MM.1S (cell line): ENCODE results near the gene APBA1.

Experiments used
- EZH2 ChIP-seq: fragments of 300-600 bp; sonication (generic); optimal IDR thresholded peaks from 2 replicates; pipeline ENCODE3; 2017; ENCODE audit warnings: low read depth, mild to moderate bottlenecking, antibody characterized with exemption, low read length, mixed read lengths
- EZH2phosphoT487 ChIP-seq: fragments of 300-600 bp; sonication (generic); IDR thresholded peaks from 2 replicates; pipeline ENCODE4 v1.6.1; 2018; ENCODE audit warnings: antibody characterized with exemption, low read length
- TF ChIP-seq, protein P1 (sequence below): fragments of 300-600 bp; sonication (generic); IDR thresholded peaks from 2 replicates; pipeline ENCODE4 v1.5.1; 2016; ENCODE audit warnings: antibody characterized with exemption, low read length, mixed read lengths

DNA sequence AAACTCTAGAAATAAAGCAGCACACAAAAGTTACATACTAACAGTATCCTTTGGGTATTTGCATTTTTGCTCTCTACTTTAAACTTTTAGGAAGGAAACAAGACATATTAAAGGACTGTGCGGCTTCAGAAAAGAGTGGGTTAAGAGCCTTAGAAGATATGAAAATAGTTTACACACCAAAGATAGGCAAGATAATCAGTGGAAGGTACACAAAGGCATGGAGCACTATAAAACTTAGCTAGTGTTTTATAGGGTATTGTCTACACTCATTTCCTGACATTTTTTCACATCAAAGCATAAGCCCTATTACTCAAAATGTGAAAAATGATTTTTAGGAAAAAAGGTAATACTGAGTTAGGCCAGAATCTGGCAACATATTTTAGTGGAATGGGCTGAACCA is 43.7 kb upstream of the APBA1 start:
- TF ChIP-seq, protein P1, sequence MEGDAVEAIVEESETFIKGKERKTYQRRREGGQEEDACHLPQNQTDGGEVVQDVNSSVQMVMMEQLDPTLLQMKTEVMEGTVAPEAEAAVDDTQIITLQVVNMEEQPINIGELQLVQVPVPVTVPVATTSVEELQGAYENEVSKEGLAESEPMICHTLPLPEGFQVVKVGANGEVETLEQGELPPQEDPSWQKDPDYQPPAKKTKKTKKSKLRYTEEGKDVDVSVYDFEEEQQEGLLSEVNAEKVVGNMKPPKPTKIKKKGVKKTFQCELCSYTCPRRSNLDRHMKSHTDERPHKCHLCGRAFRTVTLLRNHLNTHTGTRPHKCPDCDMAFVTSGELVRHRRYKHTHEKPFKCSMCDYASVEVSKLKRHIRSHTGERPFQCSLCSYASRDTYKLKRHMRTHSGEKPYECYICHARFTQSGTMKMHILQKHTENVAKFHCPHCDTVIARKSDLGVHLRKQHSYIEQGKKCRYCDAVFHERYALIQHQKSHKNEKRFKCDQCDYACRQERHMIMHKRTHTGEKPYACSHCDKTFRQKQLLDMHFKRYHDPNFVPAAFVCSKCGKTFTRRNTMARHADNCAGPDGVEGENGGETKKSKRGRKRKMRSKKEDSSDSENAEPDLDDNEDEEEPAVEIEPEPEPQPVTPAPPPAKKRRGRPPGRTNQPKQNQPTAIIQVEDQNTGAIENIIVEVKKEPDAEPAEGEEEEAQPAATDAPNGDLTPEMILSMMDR: no peak
- TF ChIP-seq EZH2: no peak
- TF ChIP-seq EZH2phosphoT487: no peak
